ENCODE data around the gene PCK1. TPM values are rescaled to one million over a fixed set of nuclear protein-coding genes. Genes with fewer than 3 reads are reported as not detected.

PCK1 gene
- total RNA-seq, result not detected

GRCh38 chr20:57560554-57561355 is at the start of gene PCK1:
Gene PCK1 (plus strand): TSS chr20:57561110. CDS start chr20:57561412, 302 bp downstream.

DNA sequence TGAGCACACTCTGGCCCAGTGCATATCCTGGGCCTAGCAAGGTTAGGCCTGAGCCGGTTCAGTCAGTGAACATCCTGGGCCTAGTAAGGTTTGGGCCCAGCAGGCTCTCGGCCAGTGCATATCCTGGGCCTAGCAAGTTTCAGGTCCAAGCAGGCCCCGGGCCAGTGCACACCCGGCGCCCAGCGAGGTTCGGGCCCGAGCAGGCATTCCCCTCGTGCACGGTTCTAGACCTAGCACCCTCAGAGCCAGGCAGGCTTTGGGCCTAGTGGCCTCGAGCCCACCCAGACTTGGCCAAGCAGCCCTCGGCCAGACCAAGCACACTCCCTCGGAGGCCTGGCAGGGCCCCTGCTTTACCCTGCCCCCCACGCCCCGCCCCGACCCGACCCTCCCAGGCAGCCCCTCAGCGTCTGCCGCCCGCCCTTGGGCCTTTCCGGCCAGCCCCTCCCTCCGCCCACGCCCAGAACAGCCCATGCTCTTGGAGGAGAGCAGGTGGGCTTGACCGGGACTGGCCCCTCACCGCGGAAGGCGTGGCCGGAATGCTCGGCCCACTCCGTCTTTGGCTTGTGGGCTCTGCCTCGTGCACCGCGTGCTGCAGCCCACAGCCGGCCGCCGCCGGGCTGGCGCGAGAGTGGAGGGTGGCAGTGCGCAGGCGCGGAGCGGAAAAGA is 36.3 kb upstream of the PCK1 start, which contains the start of gene CTCFL:
TSS of gene CTCFL (minus strand) at position 630 of the 666 bp plus-strand sequence. CDS start 935 bp downstream, outside the sequence.

Other genes with a start within 250 kb of the PCK1 start
- not detected for gene SPO11, start 231.3 kb upstream of the PCK1 start, total RNA-seq
- gene RAE1, start 209.9 kb upstream of the PCK1 start, total RNA-seq, result 41.6 TPM
- gene RBM38, start 169.7 kb upstream of the PCK1 start, total RNA-seq, result 8.5 TPM
- gene CTCFL, start 36.0 kb upstream of the PCK1 start, total RNA-seq, result not detected
- gene ZBP1, start 59.3 kb downstream of the PCK1 start, total RNA-seq, result not detected
- gene PMEPA1, start 148.9 kb downstream of the PCK1 start, total RNA-seq, result 7.5 TPM

Data from parietal lobe (tissue), 1 donor.